H1 (cell line): ENCODE data around the gene CCDC13. TPM values are rescaled to one million over a fixed set of nuclear protein-coding genes. Genes with fewer than 3 reads are reported as not detected.
A peak's percentile ranks its signal among the peaks of the same experiment; 100 is the strongest.

Experiments
- CTCF ChIA-PET: fragments of 300-600 bp; sonication (Branson Sonifier 250); formaldehyde crosslinking; loops from one replicate; lab custom pipeline; 2021; ENCODE audit not compliant: partially characterized antibody; lab: Charles Lee
- POLR2A ChIA-PET: fragments of 300-600 bp; sonication (Branson Sonifier 250); formaldehyde crosslinking; loops from one replicate; lab custom pipeline; 2021; ENCODE audit warnings: inconsistent platforms; ENCODE audit not compliant: partially characterized antibody; lab: Charles Lee
- DNase-seq, 2 experiments: peaks; one replicate each; pipeline versions ENCODE4 v3.0.0 to v3.0.0-alpha.2; 2010 to 2022; ENCODE audit warnings: low spot score in 2 of 2, low read depth in 1 of 2, mixed read lengths in 1 of 2
- FAIRE-seq: peaks from 2 replicates; lab custom pipeline; 2011; peaks lifted over from hg19 to GRCh38; lab: Jason Lieb, UNC
- H2AFZ ChIP-seq: 2 replicates; pipeline ENCODE4 v1.8.1; 2012; ENCODE audit warnings: low read length, inconsistent platforms
- H2AK5ac ChIP-seq: 2 replicates; pipeline ENCODE4 v1.6.1; 2013; ENCODE audit warnings: low read depth, low read length
- H2BK120ac ChIP-seq: replicated peaks from 2 replicates; pipeline ENCODE3; 2013; ENCODE audit warnings: low read depth, low read length, inconsistent platforms
- H2BK12ac ChIP-seq: 2 replicates; pipeline ENCODE4 v1.6.1; 2013; ENCODE audit warnings: low read depth, low read length
- H2BK15ac ChIP-seq: 2 replicates; pipeline ENCODE4 v1.6.1; 2013; ENCODE audit warnings: low read length
- H2BK20ac ChIP-seq: 2 replicates; pipeline ENCODE4 v1.6.1; 2013; ENCODE audit warnings: low read length
- H2BK5ac ChIP-seq: 2 replicates; pipeline ENCODE4 v1.6.1; 2013; ENCODE audit warnings: low read depth, low read length
- H3K14ac ChIP-seq: 2 replicates; pipeline ENCODE4 v1.6.1; 2013; ENCODE audit warnings: inconsistent platforms; ENCODE audit not compliant: insufficient read length
- H3K18ac ChIP-seq: 2 replicates; pipeline ENCODE4 v1.6.1; 2013; ENCODE audit warnings: low read length; ENCODE audit errors: extremely low read depth
- H3K23ac ChIP-seq: 2 replicates; pipeline ENCODE4 v1.6.1; 2013; ENCODE audit warnings: inconsistent platforms; ENCODE audit not compliant: insufficient read length
- H3K23me2 ChIP-seq: 2 replicates; pipeline ENCODE4 v1.6.1; 2013; ENCODE audit warnings: low read depth, low read length
- H3K27ac ChIP-seq: 2 replicates; pipeline ENCODE4 v1.6.1; 2011; ENCODE audit warnings: low read depth, low read length, inconsistent platforms
- H3K27me3 ChIP-seq, 4 experiments: replicated peaks in 1 of 4; 1 replicate in 1 of 4; 2 replicates in 3 of 4; pipeline versions ENCODE4 v1.6.1 to v1.8.1; 2011 to 2013; ENCODE audit warnings: low read length in 3 of 4, mild to moderate bottlenecking in 3 of 4, inconsistent platforms in 2 of 4, mixed read lengths in 2 of 4, moderate library complexity in 1 of 4; ENCODE audit not compliant: control insufficient read depth in 3 of 4, insufficient read depth in 3 of 4; ENCODE audit errors: extremely low read depth in 1 of 4
- H3K36me3 ChIP-seq, 4 experiments: 2 replicates each; pipeline versions ENCODE4 v1.6.1 to v1.8.1; 2011 to 2013; ENCODE audit warnings: mild to moderate bottlenecking in 4 of 4, low read length in 3 of 4, moderate library complexity in 2 of 4, control low read depth in 1 of 4, inconsistent platforms in 1 of 4; ENCODE audit not compliant: insufficient read depth in 4 of 4, control insufficient read depth in 2 of 4
- H3K4ac ChIP-seq: replicated peaks from 2 replicates; pipeline ENCODE3; 2013; ENCODE audit warnings: low read length, low read depth, mixed read lengths, inconsistent platforms; ENCODE audit not compliant: insufficient read length
- H3K4me1 ChIP-seq, 4 experiments: replicated peaks in 1 of 4; 1 replicate in 1 of 4; 2 replicates in 3 of 4; pipeline versions ENCODE4 v1.6.1 to v1.8.1; 2011 to 2013; ENCODE audit warnings: low read length in 3 of 4, inconsistent platforms in 2 of 4, mixed read lengths in 1 of 4; ENCODE audit not compliant: insufficient read depth in 4 of 4, control insufficient read depth in 3 of 4
- H3K4me2 ChIP-seq, 2 experiments: 2 replicates each; pipeline versions ENCODE4 v1.6.1 to v1.8.1; 2011 to 2013; ENCODE audit warnings: low read depth in 2 of 2, low read length in 2 of 2, control low read depth in 1 of 2, inconsistent platforms in 1 of 2, mild to moderate bottlenecking in 1 of 2; ENCODE audit not compliant: insufficient read depth in 1 of 2
- H3K4me3 ChIP-seq, 4 experiments: fragments of 200-600, 300-600 bp in 1 of 4; sonication (generic), shearing (Covaris generic), sonication (Bioruptor Twin) in 1 of 4; 2 replicates each; pipeline versions ENCODE4 v1.5.1 to v1.8.1; 2011 to 2016; ENCODE audit warnings: low read length in 4 of 4, low read depth in 3 of 4, control low read depth in 2 of 4, inconsistent platforms in 2 of 4, mild to moderate bottlenecking in 2 of 4, mixed read lengths in 1 of 4, moderate library complexity in 1 of 4; ENCODE audit not compliant: insufficient read depth in 2 of 4; ENCODE audit errors: extremely low read depth in 1 of 4
- H3K56ac ChIP-seq: replicated peaks from 2 replicates; pipeline ENCODE3; 2013; ENCODE audit warnings: low read depth, mild to moderate bottlenecking, mixed read lengths, low read length, inconsistent platforms; ENCODE audit not compliant: insufficient read length
- H3K79me1 ChIP-seq: 2 replicates; pipeline ENCODE4 v1.6.1; 2013; ENCODE audit warnings: low read depth, low read length, control low read depth
- H3K79me2 ChIP-seq, 2 experiments: 2 replicates each; pipeline versions ENCODE4 v1.6.1 to v1.8.1; 2012 to 2013; ENCODE audit warnings: low read length in 2 of 2, mild to moderate bottlenecking in 2 of 2, inconsistent platforms in 1 of 2; ENCODE audit not compliant: insufficient read depth in 2 of 2, control insufficient read depth in 1 of 2
- H3K9ac ChIP-seq, 4 experiments: replicated peaks in 1 of 4; 1 replicate in 1 of 4; 2 replicates in 3 of 4; pipeline versions ENCODE4 v1.6.1 to v1.8.1; 2011 to 2013; ENCODE audit warnings: low read depth in 3 of 4, low read length in 3 of 4, control low read depth in 2 of 4, mild to moderate bottlenecking in 2 of 4, moderate library complexity in 2 of 4, inconsistent platforms in 1 of 4; ENCODE audit errors: extremely low read depth in 1 of 4
- H3K9me3 ChIP-seq, 2 experiments: 2 replicates each; pipeline versions ENCODE4 v1.6.1 to v1.8.1; 2012 to 2013; ENCODE audit warnings: mild to moderate bottlenecking in 2 of 2, moderate library complexity in 2 of 2, control low read depth in 1 of 2, inconsistent platforms in 1 of 2, low read depth in 1 of 2, low read length in 1 of 2, mixed read lengths in 1 of 2; ENCODE audit not compliant: insufficient read depth in 2 of 2
- H4K20me1 ChIP-seq, 2 experiments: replicated peaks in 1 of 2; 2 replicates each; pipeline versions ENCODE3 to v1.8.1; 2011 to 2013; ENCODE audit warnings: inconsistent platforms in 2 of 2, low read length in 2 of 2, mild to moderate bottlenecking in 1 of 2; ENCODE audit not compliant: insufficient read depth in 2 of 2, control insufficient read depth in 1 of 2
- H4K5ac ChIP-seq: 2 replicates; pipeline ENCODE4 v1.6.1; 2013; ENCODE audit warnings: low read length, low read depth, mixed read lengths, inconsistent platforms; ENCODE audit not compliant: insufficient read length
- H4K8ac ChIP-seq: 2 replicates; pipeline ENCODE4 v1.8.0; 2013; ENCODE audit warnings: mild to moderate bottlenecking, moderate library complexity, low read length, inconsistent platforms; ENCODE audit not compliant: insufficient read depth; ENCODE audit errors: extremely low read depth
- H4K91ac ChIP-seq: replicated peaks from 2 replicates; pipeline ENCODE3; 2013; ENCODE audit warnings: low read length, mixed read lengths, inconsistent platforms; ENCODE audit not compliant: insufficient read length
- BRCA1 ChIP-seq: IDR thresholded peaks from 2 replicates; pipeline ENCODE4 v1.6.1; 2012; ENCODE audit warnings: low read depth, low read length, improper control_type of control experiment
- HDAC2 ChIP-seq, 2 experiments: fragments of 300-600 bp in 1 of 2; sonication (generic) in 1 of 2; IDR thresholded peaks; 2 replicates each; pipeline ENCODE4 v1.6.1; 2011 to 2012; ENCODE audit warnings: low read depth in 2 of 2, low read length in 2 of 2, mild to moderate bottlenecking in 2 of 2, moderate library complexity in 2 of 2, borderline replicate concordance in 1 of 2, inconsistent platforms in 1 of 2
- JUND ChIP-seq: IDR thresholded peaks from 2 replicates; pipeline ENCODE4 v1.6.1; 2011; ENCODE audit warnings: mild to moderate bottlenecking, improper control_type of control experiment, low read length
- NRF1 ChIP-seq: IDR thresholded peaks from 2 replicates; pipeline ENCODE4 v1.6.1; 2011; ENCODE audit warnings: mild to moderate bottlenecking, low read depth, low read length, improper control_type of control experiment
- SAP30 ChIP-seq: fragments of 300-600 bp; sonication (generic); IDR thresholded peaks from 2 replicates; pipeline ENCODE4 v1.7.1; 2012; ENCODE audit warnings: low read length, moderate library complexity, mild to moderate bottlenecking, inconsistent platforms; ENCODE audit not compliant: insufficient read depth, insufficient replicate concordance
- SIRT6 ChIP-seq: IDR thresholded peaks from one replicate; pipeline ENCODE4 v1.7.1; 2012; ENCODE audit warnings: low read length, inconsistent platforms
- SP2 ChIP-seq: IDR thresholded peaks from 2 replicates; pipeline ENCODE4 v1.6.1; 2012; ENCODE audit warnings: mild to moderate bottlenecking, low read length, inconsistent platforms
- ZNF274 ChIP-seq: IDR thresholded peaks from 2 replicates; pipeline ENCODE4 v1.7.0; 2012; ENCODE audit warnings: low read length, borderline replicate concordance; ENCODE audit errors: extremely low read depth
- WGBS, 2 experiments: shearing (Covaris generic) in 1 of 2; methylation state at CpG; one replicate each; pipeline versions ENCODE4 v1.1.6 to v1.1.7; 2013 to 2015; ENCODE audit warnings: low lambda C conversion rate in 2 of 2, mixed read lengths in 2 of 2, inconsistent platforms in 1 of 2, low coverage in 1 of 2, missing lambda C conversion rate in 1 of 2; ENCODE audit not compliant: insufficient replicate concordance in 2 of 2, insufficient coverage in 1 of 2, insufficient read length in 1 of 2; ENCODE audit errors: extremely low coverage in 1 of 2, missing lambda C conversion rate in 1 of 2; 5-methylcytosine and 5-hydroxymethylcytosine counted together
- polyA plus RNA-seq, 7 experiments: library from polyadenylated mRNA; depleted of rRNA in 3 of 7; stranded (reverse) in 5 of 7; unstranded in 2 of 7; fragments of >200 nt in 5 of 7; fragments of 200-250 nt in 2 of 7; gene quantifications; 1 replicate in 5 of 7; 2 replicates in 1 of 7; 4 replicates in 1 of 7; pipeline versions ENCODE4 v1.2.1 to v1.2.3, GENCODE V29; 2011 to 2013; ENCODE audit warnings: missing spikeins in 2 of 7, mixed read lengths in 2 of 7
- total RNA-seq: library from RNA; stranded (reverse); fragmentation: NEBNext Ultra II Directional; extraction: Animal tissue kit (Norgen Biotek cat#: 25700); gene quantifications from 2 replicates; pipeline ENCODE4 v1.2.1, GENCODE V29; 2021

The CCDC13 gene
- total and polyA plus RNA-seq, 2 of the 8 experiments (the other 6 are each of a cell fraction or from before 2014, with no cell fraction given), result 0.06 TPM; not detected in 1

- Histone ChIP-seq H4K91ac (no peak overlapping the region), H2BK15ac (no peak overlapping the region), H2BK20ac (no peak overlapping the region; the same call in 1 of the 2 replicates), H3K27ac (no peak overlapping the region), H4K8ac (peak overlapping the region; percentile 80; the same call in 1 of the 2 replicates), H3K4me1 (peaks cover 0 to 11% (median 4%) of the 10 kb centered on the region in 4 experiments; a peak in 5 of 7 replicates), H2BK12ac (peak overlapping the region; percentile 52; the same call in 1 of the 2 replicates), H3K4ac (no peak overlapping the region), H3K27me3 (no peaks in the 10 kb centered on the region; a peak in 2 of 7 replicates), H3K79me1 (no peaks in the 10 kb centered on the region), H3K36me3 (no peaks in the 10 kb centered on the region), H2AK5ac (no peak overlapping the region), H3K56ac (no peak overlapping the region), H2BK120ac (no peak overlapping the region), H3K23me2 (no peaks in the 10 kb centered on the region), H3K23ac (no peak overlapping the region), H3K79me2 (no peaks in the 10 kb centered on the region), H3K14ac (no peak overlapping the region), H3K9ac (no peak overlapping the region), H4K20me1 (peaks cover 0 to 2% of the 10 kb centered on the region in 2 experiments), H4K5ac (no peak overlapping the region), H3K9me3 (no peaks in the 10 kb centered on the region), H3K4me2 (no peak overlapping the region), H2BK5ac (no peak overlapping the region), H2AFZ (no peak overlapping the region), H3K4me3 (no peak overlapping the region), H3K18ac (no peak overlapping the region)
- DNase-seq, result peak in 1 of 2 experiments; percentile 43
- WGBS, 2 experiments, result 82% methylated on average over 10 of the region's 10 CpGs; no CpG with 5 or more reads in 1 of the 2 experiments
- TF ChIP-seq SP2 (no peak), JUND (no peak), BRCA1 (no peak), HDAC2 (IDR thresholded peaks at IDR 0.05; ENCODE audit: borderline replicate concordance in 1 of 2, low read depth in 2 of 2, low read length in 2 of 2) (no peak), SAP30 (no peak), ZNF274 (no peak), NRF1 (no peak), SIRT6 (no peak)
- FAIRE-seq, result no peak
- CTCF ChIA-PET, result interaction anchor here (0.7 to 4.4 kb wide), 33 partner anchors 9 to 202 kb away, joined by 3 to 31 read pairs (median 5); partner anchors contain the start of genes HHATL and KLHL40
- POLR2A ChIA-PET, result interaction anchor here (0.6 to 1.4 kb wide), 5 partner anchors 54 to 134 kb away, joined by 3 to 4 read pairs (median 3); no protein-coding TSS in a partner anchor
Measured at GRCh38 chr3:42749025-42749752, 23.9 kb downstream of the CCDC13 start.
